H1 (cell line): ENCODE data around the gene SCN8A. TPM values are rescaled to one million over a fixed set of nuclear protein-coding genes. Genes with fewer than 3 reads are reported as not detected.

Experiments
- BACH1 ChIP-seq: IDR thresholded peaks from 2 replicates; pipeline ENCODE4 v1.6.1; 2012; ENCODE audit warnings: low read length, improper control_type of control experiment
- CHD2 ChIP-seq: IDR thresholded peaks from 2 replicates; pipeline ENCODE4 v1.6.1; 2012; ENCODE audit warnings: low read length, improper control_type of control experiment
- SAP30 ChIP-seq: fragments of 300-600 bp; sonication (generic); IDR thresholded peaks from 2 replicates; pipeline ENCODE4 v1.7.1; 2012; ENCODE audit warnings: low read length, moderate library complexity, mild to moderate bottlenecking, inconsistent platforms; ENCODE audit not compliant: insufficient read depth, insufficient replicate concordance
- polyA plus RNA-seq, 7 experiments: library from polyadenylated mRNA; depleted of rRNA in 3 of 7; stranded (reverse) in 5 of 7; unstranded in 2 of 7; fragments of >200 nt in 5 of 7; fragments of 200-250 nt in 2 of 7; gene quantifications; 1 replicate in 5 of 7; 2 replicates in 1 of 7; 4 replicates in 1 of 7; pipeline versions ENCODE4 v1.2.1 to v1.2.3, GENCODE V29; 2011 to 2013; ENCODE audit warnings: missing spikeins in 2 of 7, mixed read lengths in 2 of 7
- total RNA-seq: library from RNA; stranded (reverse); fragmentation: NEBNext Ultra II Directional; extraction: Animal tissue kit (Norgen Biotek cat#: 25700); gene quantifications from 2 replicates; pipeline ENCODE4 v1.2.1, GENCODE V29; 2021

Gene SCN8A
- total and polyA plus RNA-seq, 2 of the 8 experiments (the other 6 are each of a cell fraction or from before 2014, with no cell fraction given) = 6.3 to 10.7 TPM

DNA sequence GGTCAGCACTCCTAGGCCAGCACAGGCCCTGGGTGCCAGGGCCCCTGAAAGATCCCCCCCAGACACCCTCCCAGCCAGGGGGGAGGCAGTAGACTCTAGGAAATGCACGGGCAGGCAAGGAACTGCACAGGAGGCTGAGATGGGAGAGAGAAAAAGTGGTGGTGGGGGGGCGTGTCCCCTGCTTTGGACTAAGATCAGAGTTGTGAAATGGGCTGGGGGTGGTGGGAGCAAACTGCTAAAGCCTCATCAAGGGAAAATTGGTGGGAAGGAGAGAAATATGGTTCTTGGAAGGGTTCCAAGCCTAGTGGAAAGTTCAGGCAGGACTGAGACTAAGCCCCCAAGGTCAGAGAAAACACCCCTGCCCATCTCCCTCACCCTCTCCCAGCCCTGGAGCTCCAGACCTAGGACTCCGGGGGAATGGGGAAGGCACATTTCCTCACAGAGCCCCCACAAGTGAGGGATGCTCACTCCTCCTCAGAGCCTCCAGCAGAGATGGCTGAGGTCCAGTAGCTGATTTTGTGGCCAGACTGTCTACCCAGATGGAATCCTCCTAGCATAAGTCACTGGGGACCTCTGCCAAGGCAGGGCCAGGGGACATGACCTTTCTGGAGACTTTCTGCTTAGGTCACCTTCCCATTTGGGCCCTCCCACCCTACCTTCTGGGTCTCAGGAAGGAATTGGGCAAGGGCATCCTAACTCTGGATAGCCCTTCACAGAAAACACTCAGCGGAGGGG lies 227.7 kb downstream of the SCN8A start (continued):
- TF ChIP-seq SAP30 (no peak), BACH1 (no peak), CHD2 (no peak)
